ENCODE data around the gene GMPR2. TPM values are rescaled to one million over a fixed set of nuclear protein-coding genes. Genes with fewer than 3 reads are reported as not detected.

Gene GMPR2
- total RNA-seq, 6 experiments from 2014 or later: 26.2 to 40.2 (median 34.2) TPM

- H3K27ac ChIP-seq: peak within 1 kb of the TSS; percentile 73 to 94 (median 78)
- H3K9me3 ChIP-seq: no peaks in the 10 kb centered on the region
- peak within 1 kb of the TSS; percentile 67 to 90 (median 84) for H3K4me3 ChIP-seq
- peak; percentile 89 for TF ChIP-seq POLR2A (IDR thresholded peaks at IDR 0.05)
- TF ChIP-seq, protein P1, sequence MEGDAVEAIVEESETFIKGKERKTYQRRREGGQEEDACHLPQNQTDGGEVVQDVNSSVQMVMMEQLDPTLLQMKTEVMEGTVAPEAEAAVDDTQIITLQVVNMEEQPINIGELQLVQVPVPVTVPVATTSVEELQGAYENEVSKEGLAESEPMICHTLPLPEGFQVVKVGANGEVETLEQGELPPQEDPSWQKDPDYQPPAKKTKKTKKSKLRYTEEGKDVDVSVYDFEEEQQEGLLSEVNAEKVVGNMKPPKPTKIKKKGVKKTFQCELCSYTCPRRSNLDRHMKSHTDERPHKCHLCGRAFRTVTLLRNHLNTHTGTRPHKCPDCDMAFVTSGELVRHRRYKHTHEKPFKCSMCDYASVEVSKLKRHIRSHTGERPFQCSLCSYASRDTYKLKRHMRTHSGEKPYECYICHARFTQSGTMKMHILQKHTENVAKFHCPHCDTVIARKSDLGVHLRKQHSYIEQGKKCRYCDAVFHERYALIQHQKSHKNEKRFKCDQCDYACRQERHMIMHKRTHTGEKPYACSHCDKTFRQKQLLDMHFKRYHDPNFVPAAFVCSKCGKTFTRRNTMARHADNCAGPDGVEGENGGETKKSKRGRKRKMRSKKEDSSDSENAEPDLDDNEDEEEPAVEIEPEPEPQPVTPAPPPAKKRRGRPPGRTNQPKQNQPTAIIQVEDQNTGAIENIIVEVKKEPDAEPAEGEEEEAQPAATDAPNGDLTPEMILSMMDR (IDR thresholded peaks at IDR 0.05): no peak
- H3K36me3 ChIP-seq: peaks cover 0 to 38% (median 2%) of the 10 kb centered on the region in 4 donors
- 2% methylated on average over 28 of the region's 53 CpGs for WGBS (ENCODE audit: insufficient coverage, low coverage, low lambda C conversion rate, missing lambda C conversion rate)
- DNase-seq (peak; percentile 90 to 95 (median 93)), ATAC-seq (peak; percentile 84 to 87 (median 86))
- intact Hi-C loops (cut with DNase I): no loop called here
- peaks cover 0 to 5% (median 1%) of the 10 kb centered on the region in 4 donors for H3K4me1 ChIP-seq
- H3K27me3 ChIP-seq: no peaks in the 10 kb centered on the region
Measured at GRCh38 chr14:24212924-24213865, 19.5 kb upstream of the GMPR2 start, which contains the start of gene CHMP4A. Gene CHMP4A (minus strand): TSS chr14:24213488. CDS start chr14:24213439, 49 bp downstream.

DNA sequence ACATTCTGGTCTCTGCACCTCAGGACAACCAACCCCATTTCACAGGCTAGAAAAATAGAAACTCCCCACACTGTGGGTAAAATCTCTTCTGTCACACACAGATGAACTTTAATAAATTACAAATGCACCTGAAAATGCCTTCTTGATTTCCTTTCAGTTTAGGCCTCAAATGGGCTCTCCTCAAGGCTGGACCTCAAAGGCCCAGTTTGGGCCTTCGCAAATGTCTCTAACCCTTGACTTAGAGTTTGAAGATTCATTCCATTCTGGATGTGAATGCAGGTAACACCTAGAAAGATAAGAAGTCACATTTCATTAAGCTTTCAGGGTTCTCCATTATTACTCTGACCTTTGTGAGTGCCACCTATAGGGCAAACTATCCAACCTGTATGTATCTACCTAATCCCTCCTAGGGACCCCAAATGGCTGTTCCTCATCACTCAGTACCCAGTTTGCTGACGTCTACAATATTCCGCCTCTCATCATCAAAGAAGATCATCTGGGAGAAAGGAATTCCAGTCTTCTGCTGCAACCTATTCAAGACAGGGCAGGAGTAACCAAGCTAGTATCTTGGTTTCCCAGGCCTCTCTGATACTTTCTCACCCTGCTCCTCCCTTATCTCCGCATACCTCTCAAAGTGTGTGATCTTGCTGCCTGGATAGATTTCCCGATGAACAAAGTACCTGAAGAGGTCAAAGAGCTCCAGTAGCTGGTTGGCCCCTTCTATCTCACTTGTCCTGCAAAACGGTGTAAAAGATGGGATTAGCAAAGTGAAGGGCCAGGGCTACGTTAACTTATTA, 18.7 kb upstream of the GMPR2 start:
- intact Hi-C loops (cut with DNase I): no loop called here
- ATAC-seq (no peak), DNase-seq (no peak)
- WGBS (ENCODE audit: insufficient coverage, low coverage, low lambda C conversion rate, missing lambda C conversion rate): 86% methylated on average over 7 of the region's 7 CpGs
- TF ChIP-seq POLR2A (IDR thresholded peaks at IDR 0.05): no peak
- TF ChIP-seq, protein P1 (IDR thresholded peaks at IDR 0.05): no peak
- H3K9me3 ChIP-seq: no peaks in the 10 kb centered on the region
- peak overlapping the region; percentile 73 to 94 (median 78) for H3K27ac ChIP-seq
- H3K36me3 ChIP-seq: peaks cover 0 to 29% (median 2%) of the 10 kb centered on the region in 4 donors
- H3K4me1 ChIP-seq: peaks cover 0 to 5% (median 1%) of the 10 kb centered on the region in 4 donors
- peak overlapping the region in 1 of 3 donors; percentile 67 for H3K4me3 ChIP-seq
- no peaks in the 10 kb centered on the region for H3K27me3 ChIP-seq

DNA sequence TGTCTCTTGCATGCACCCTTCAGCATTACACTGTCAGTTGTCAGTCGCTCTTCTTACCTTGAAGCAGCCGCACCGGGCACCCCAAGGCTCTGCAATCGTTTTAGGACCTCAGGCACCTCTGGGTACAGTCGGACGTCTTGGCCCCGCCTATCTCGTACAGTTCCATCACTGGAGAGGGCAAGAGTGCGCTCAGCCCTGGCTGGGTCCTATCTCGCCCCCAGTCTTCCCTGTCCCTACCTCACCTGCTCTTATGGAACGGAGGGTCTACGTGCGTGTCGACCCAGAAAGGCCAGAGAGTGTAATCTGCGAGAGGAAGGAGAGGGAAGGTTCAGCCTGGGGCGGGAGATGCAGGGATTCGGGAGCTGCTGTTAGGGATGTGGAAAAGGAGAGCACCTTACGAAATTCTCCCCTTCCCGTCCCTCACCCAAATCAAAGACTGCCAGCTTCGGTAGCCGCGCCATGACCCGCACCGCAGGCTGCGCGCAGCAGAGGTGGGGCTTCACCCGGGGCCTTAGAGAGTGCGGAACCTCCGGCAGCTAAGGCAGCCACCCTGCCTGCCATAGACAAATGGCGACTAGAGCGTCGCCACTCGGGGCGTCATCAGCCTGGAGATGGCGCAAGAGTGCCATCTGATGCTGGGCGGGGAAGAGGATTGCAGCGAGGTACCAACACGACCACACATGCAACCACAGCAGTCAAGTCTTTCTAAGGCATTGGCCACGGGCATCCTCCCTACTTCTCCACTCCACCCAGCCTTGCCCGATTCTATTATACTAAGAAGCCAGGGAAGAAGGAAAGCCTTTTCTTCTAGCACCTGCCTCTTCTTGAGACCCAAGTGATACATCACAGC, 17.0 kb upstream of the GMPR2 start, which contains the start of gene MDP1:
Gene MDP1 (minus strand): TSS at position 572 of the 850 bp plus-strand sequence. CDS start 111 bp downstream, at position 461.
- TF ChIP-seq POLR2A (IDR thresholded peaks at IDR 0.05): peak; percentile 75
- TF ChIP-seq, protein P1 (IDR thresholded peaks at IDR 0.05): peak; percentile 36 to 68 (median 55)
- Histone ChIP-seq H3K27me3 (no peaks in the 10 kb centered on the region), H3K27ac (peak within 1 kb of the TSS; percentile 61 to 87 (median 78)), H3K9me3 (no peaks in the 10 kb centered on the region), H3K36me3 (peaks cover 0 to 12% (median 0%) of the 10 kb centered on the region in 4 donors), H3K4me3 (peak within 1 kb of the TSS; percentile 60 to 70 (median 67)), H3K4me1 (peaks cover 0 to 5% (median 1%) of the 10 kb centered on the region in 4 donors)
- whole genome bisulfite sequencing (ENCODE audit: insufficient coverage, low coverage, low lambda C conversion rate, missing lambda C conversion rate): 0% methylated on average over 13 of the region's 40 CpGs
- DNase-seq (peak; percentile 87 to 89 (median 87)), ATAC-seq (peak; percentile 87 to 91 (median 88))
- intact Hi-C loops (cut with DNase I): no loop called here
